Loucy (cell line): ENCODE data around the gene PHGDH.

ENCODE experiments used
- H2AFZ ChIP-seq: fragments of 200-600 bp; sonication (generic); 2 replicates; pipeline ENCODE4 v1.6.0; 2016; ENCODE audit warnings: antibody characterized with exemption, mild to moderate bottlenecking, low read length, moderate library complexity
- H3F3A ChIP-seq: fragments of 200-600 bp; 2 replicates; pipeline ENCODE4 v1.6.0; 2016; ENCODE audit warnings: antibody characterized with exemption, low read depth, mild to moderate bottlenecking
- H3K27me3 ChIP-seq: fragments of 200-600 bp; sonication (generic); 2 replicates; pipeline ENCODE4 v1.6.1; 2014; ENCODE audit warnings: low read length, mild to moderate bottlenecking; ENCODE audit not compliant: insufficient read depth, poor library complexity, severe bottlenecking
- H3K36me3 ChIP-seq: fragments of 200-600 bp; sonication (generic); 2 replicates; pipeline ENCODE4 v1.6.1; 2016; ENCODE audit warnings: low read length; ENCODE audit not compliant: insufficient read depth
- H3K4me1 ChIP-seq: fragments of 200-600 bp; sonication (generic); 2 replicates; pipeline ENCODE4 v1.5.1; 2014; ENCODE audit warnings: low read length, mild to moderate bottlenecking; ENCODE audit not compliant: insufficient read depth, poor library complexity, severe bottlenecking
- H3K4me2 ChIP-seq: fragments of 200-600 bp; sonication (generic); 2 replicates; pipeline ENCODE4 v1.6.0; 2014; ENCODE audit warnings: antibody characterized with exemption, low read length, low read depth, mild to moderate bottlenecking; ENCODE audit not compliant: poor library complexity, severe bottlenecking
- H3K4me3 ChIP-seq: fragments of 200-600 bp; sonication (generic); 2 replicates; pipeline ENCODE4 v1.5.1; 2014; ENCODE audit warnings: low read length, mild to moderate bottlenecking, mixed read lengths; ENCODE audit not compliant: poor library complexity, severe bottlenecking
- H3K79me2 ChIP-seq: fragments of 200-600 bp; sonication (generic); 2 replicates; pipeline ENCODE4 v1.6.1; 2014; ENCODE audit warnings: low read length; ENCODE audit not compliant: insufficient read depth
- H3K9ac ChIP-seq: fragments of 200-600 bp; sonication (generic); 2 replicates; pipeline ENCODE4 v1.6.0; 2014; ENCODE audit warnings: mild to moderate bottlenecking, low read depth, low read length, moderate library complexity; ENCODE audit not compliant: poor library complexity, severe bottlenecking
- H3K9me2 ChIP-seq: fragments of 200-600 bp; sonication (generic); replicated peaks from 2 replicates; pipeline ENCODE4 v1.6.1; 2016; ENCODE audit warnings: low read depth, low read length, mixed read lengths
- H3K9me3 ChIP-seq: fragments of 200-600 bp; sonication (generic); 2 replicates; pipeline ENCODE4 v1.6.1; 2014; ENCODE audit warnings: mild to moderate bottlenecking, antibody characterized with exemption, low read length, low read depth; ENCODE audit not compliant: insufficient read depth
- H4K20me1 ChIP-seq: fragments of 200-600 bp; sonication (generic); 2 replicates; pipeline ENCODE4 v1.6.0; 2014; ENCODE audit warnings: antibody characterized with exemption, low read length, mild to moderate bottlenecking; ENCODE audit not compliant: insufficient read depth, poor library complexity, severe bottlenecking
- EZH2phosphoT487 ChIP-seq: fragments of 200-600 bp; IDR thresholded peaks from 2 replicates; pipeline ENCODE4 v1.6.1; 2018; ENCODE audit warnings: antibody characterized with exemption, mild to moderate bottlenecking, moderate library complexity, borderline replicate concordance
- TF ChIP-seq, protein P1 (sequence below): fragments of 200-600 bp; sonication (generic); conservative IDR thresholded peaks from 2 replicates; pipeline ENCODE4 v1.5.1; 2014; ENCODE audit warnings: mild to moderate bottlenecking, antibody characterized with exemption, low read length

The PHGDH gene

DNA sequence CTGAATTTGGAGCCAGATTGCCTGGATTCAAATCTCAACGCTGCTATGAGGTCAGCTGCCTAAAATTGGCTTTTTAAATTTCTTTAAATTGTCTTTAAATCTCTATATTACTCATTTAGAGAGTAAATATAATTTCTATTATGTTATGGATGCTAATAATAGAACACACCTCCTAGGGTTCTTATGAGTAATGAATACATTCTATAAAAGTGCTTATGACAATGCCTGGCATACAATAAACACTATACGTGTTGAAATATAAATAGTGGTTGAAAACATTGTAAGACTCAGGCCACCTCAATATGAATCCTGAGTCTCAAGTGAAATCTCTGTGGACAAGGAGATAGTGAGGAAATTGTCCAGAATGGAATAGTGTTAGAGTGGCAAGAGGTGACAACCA is 31.0 kb upstream of the PHGDH start:
- H3K9me3 ChIP-seq = no peaks in the 10 kb centered on the region
- no peaks in the 10 kb centered on the region for H3K79me2 ChIP-seq
- H3F3A ChIP-seq = no peaks in the 10 kb centered on the region
- no peak overlapping the region for H2AFZ ChIP-seq
- H3K4me2 ChIP-seq = no peak overlapping the region
- no peak overlapping the region for H3K4me3 ChIP-seq
- H3K4me1 ChIP-seq = peaks cover 3% of the 10 kb centered on the region
- TF ChIP-seq EZH2phosphoT487 = no peak
- TF ChIP-seq, protein P1, sequence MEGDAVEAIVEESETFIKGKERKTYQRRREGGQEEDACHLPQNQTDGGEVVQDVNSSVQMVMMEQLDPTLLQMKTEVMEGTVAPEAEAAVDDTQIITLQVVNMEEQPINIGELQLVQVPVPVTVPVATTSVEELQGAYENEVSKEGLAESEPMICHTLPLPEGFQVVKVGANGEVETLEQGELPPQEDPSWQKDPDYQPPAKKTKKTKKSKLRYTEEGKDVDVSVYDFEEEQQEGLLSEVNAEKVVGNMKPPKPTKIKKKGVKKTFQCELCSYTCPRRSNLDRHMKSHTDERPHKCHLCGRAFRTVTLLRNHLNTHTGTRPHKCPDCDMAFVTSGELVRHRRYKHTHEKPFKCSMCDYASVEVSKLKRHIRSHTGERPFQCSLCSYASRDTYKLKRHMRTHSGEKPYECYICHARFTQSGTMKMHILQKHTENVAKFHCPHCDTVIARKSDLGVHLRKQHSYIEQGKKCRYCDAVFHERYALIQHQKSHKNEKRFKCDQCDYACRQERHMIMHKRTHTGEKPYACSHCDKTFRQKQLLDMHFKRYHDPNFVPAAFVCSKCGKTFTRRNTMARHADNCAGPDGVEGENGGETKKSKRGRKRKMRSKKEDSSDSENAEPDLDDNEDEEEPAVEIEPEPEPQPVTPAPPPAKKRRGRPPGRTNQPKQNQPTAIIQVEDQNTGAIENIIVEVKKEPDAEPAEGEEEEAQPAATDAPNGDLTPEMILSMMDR = no peak
- H3K9ac ChIP-seq = no peak overlapping the region
- H3K36me3 ChIP-seq = no peaks in the 10 kb centered on the region
- H3K27me3 ChIP-seq = no peaks in the 10 kb centered on the region
- H4K20me1 ChIP-seq = no peaks in the 10 kb centered on the region
- H3K9me2 ChIP-seq = no peaks in the 10 kb centered on the region

GRCh38 chr1:119681560-119681959 is 30.2 kb upstream of the PHGDH start:
- Histone ChIP-seq H3K36me3 (no peaks in the 10 kb centered on the region), H3K27me3 (no peaks in the 10 kb centered on the region), H3F3A (no peaks in the 10 kb centered on the region), H3K9ac (no peak overlapping the region), H3K79me2 (no peaks in the 10 kb centered on the region), H3K4me2 (no peak overlapping the region), H3K9me2 (no peaks in the 10 kb centered on the region), H3K4me3 (no peak overlapping the region), H2AFZ (no peak overlapping the region), H4K20me1 (no peaks in the 10 kb centered on the region), H3K4me1 (no peaks in the 10 kb centered on the region), H3K9me3 (no peaks in the 10 kb centered on the region)
- no peak for TF ChIP-seq EZH2phosphoT487
- TF ChIP-seq, protein P1 = no peak

- Histone ChIP-seq H3K4me2 (no peak overlapping the region), H2AFZ (no peak overlapping the region), H3K9ac (no peak overlapping the region), H3K79me2 (no peaks in the 10 kb centered on the region), H3F3A (no peaks in the 10 kb centered on the region), H3K9me3 (no peaks in the 10 kb centered on the region), H3K36me3 (no peaks in the 10 kb centered on the region), H3K27me3 (no peaks in the 10 kb centered on the region), H3K4me3 (no peak overlapping the region), H3K9me2 (no peaks in the 10 kb centered on the region), H3K4me1 (no peaks in the 10 kb centered on the region), H4K20me1 (no peaks in the 10 kb centered on the region)
- TF ChIP-seq EZH2phosphoT487 = no peak
- TF ChIP-seq, protein P1 = no peak
Observed at GRCh38 chr1:119682141-119682540, 29.6 kb upstream of the PHGDH start.
